IPS-15b (cell line): Measurements from ENCODE around the gene UACA.
"Not testable (repeated sequence)": the region's sequence is repeated elsewhere in the genome, so short reads cannot be mapped to it uniquely, and the experiment has no call there.

Experiments
- H3K27me3 ChIP-seq: one replicate; pipeline ENCODE4 v1.6.1; 2013; ENCODE audit warnings: low read length; ENCODE audit not compliant: control insufficient read depth, insufficient read depth
- H3K36me3 ChIP-seq: one replicate; pipeline ENCODE4 v1.6.1; 2013; ENCODE audit warnings: low read length; ENCODE audit not compliant: control insufficient read depth, insufficient read depth
- H3K4me1 ChIP-seq: one replicate; pipeline ENCODE4 v1.6.1; 2013; ENCODE audit warnings: mild to moderate bottlenecking, low read length; ENCODE audit not compliant: control insufficient read depth, insufficient read depth
- H3K4me3 ChIP-seq: one replicate; pipeline ENCODE4 v1.5.1; 2013; ENCODE audit warnings: low read depth, low read length
- H3K9ac ChIP-seq: one replicate; pipeline ENCODE4 v1.6.1; 2013; ENCODE audit warnings: low read depth, mild to moderate bottlenecking, low read length
- H3K9me3 ChIP-seq: one replicate; pipeline ENCODE4 v1.6.1; 2013; ENCODE audit warnings: mild to moderate bottlenecking, low read length; ENCODE audit not compliant: control insufficient read depth, insufficient read depth

Gene UACA

DNA sequence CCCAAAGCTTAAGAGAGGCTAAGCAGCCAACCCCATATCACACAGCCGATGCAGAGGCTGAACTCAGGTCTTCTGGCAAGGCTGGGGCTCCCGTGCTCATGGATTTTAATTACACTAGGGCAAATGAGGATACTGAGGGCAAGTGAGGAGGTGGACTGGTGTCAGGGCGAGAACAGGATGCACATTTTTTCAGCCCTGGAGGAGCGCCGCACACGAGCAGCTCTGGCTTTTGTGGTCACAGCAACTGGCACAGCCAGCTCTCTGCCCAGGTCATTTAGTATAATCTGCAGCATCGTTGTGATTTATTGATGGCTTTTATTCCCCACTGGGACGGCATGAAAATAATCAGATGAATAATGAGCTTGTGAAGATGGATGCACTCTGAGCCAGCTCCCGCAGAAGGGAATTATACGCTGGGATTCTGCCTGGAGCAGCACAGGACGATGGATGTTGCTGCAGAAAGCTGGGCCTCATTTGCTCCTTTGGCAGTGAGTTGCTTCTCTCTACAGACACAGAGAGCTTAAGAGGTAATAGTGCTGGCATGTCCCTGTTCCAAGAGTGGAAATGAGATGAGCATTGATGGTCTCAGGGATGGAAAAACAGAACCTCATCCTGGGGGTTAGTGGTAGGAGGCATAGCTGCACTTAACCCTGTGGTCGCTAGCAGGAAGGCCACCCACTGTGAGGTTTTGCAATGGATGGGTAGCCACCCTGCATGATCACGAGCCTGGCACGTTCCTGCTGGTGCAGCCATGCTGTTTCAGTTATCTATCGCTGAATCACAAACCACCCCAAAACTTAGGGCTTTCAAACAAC lies 135.4 kb downstream of the UACA start:
- H3K9me3 ChIP-seq: no peaks in the 10 kb centered on the region
- H3K27me3 ChIP-seq: no peaks in the 10 kb centered on the region
- no peaks in the 10 kb centered on the region for H3K36me3 ChIP-seq
- H3K4me3 ChIP-seq: no peak overlapping the region
- peaks cover 22% of the 10 kb centered on the region for H3K4me1 ChIP-seq
- H3K9ac ChIP-seq: no peak overlapping the region

DNA sequence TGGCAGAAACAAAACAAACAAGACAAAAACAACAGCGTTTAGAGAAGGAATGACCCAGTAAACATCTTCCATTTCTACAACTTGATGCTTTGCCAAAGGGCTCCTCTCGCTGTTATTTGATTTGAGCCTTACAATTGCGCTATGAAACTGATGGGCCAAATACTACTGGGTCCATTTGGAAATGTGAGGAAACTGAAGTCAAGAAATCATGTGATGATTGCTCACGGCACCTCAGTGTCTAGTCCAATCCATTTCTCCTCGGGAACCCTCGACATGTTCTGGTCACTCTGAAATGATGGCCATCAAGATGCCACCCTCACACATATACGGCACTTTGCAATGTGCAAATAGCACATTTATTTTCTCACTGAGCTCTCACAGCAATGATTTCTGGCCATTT lies 136.0 kb downstream of the UACA start:
- peaks cover 16% of the 10 kb centered on the region for H3K4me1 ChIP-seq
- H3K36me3 ChIP-seq: no peaks in the 10 kb centered on the region
- no peak overlapping the region for H3K9ac ChIP-seq
- no peaks in the 10 kb centered on the region for H3K27me3 ChIP-seq
- H3K4me3 ChIP-seq: no peak overlapping the region
- H3K9me3 ChIP-seq: no peaks in the 10 kb centered on the region

DNA sequence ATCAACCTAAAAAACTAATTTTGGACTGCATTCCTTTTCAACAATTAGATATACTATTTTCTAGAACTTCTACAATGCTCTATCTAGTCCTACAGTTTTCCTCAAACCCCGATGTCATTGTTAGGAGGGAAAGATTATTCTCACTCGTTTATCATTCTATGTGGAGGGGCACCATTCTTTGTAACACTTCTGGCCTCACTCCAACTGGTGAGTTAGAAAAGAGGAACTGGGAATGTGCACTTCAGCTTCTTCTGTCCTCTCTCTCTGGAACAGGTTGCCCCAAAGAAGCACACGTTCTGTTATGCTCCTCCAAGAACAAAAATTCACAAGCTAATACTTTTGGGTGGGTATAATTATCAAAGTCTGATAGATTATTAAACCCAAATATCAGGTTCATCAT lies 137.9 kb downstream of the UACA start:
- no peak overlapping the region for H3K9ac ChIP-seq
- no peaks in the 10 kb centered on the region for H3K36me3 ChIP-seq
- no peak overlapping the region for H3K4me3 ChIP-seq
- H3K27me3 ChIP-seq: no peaks in the 10 kb centered on the region
- peaks cover 3% of the 10 kb centered on the region for H3K4me1 ChIP-seq
- no peaks in the 10 kb centered on the region for H3K9me3 ChIP-seq

DNA sequence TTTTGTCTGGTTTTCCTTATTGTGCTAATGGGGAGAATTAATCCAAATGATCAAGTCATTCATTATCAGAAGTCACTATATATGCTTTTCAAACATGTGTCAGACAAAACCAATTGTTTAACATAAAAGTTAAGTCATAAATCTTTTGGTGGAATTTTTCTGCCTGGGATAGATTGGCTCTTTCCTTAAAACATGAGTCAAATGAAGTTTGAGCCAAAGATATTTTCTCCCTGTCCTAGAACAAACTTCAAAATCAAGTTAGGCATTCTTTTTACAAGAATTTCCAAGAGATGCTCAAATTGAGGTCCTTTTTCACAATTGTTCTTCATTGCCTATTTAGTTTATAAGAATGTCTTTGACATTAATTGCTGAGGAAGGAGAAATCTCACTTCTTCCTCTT lies 138.3 kb downstream of the UACA start:
- peaks cover 3% of the 10 kb centered on the region for H3K4me1 ChIP-seq

DNA sequence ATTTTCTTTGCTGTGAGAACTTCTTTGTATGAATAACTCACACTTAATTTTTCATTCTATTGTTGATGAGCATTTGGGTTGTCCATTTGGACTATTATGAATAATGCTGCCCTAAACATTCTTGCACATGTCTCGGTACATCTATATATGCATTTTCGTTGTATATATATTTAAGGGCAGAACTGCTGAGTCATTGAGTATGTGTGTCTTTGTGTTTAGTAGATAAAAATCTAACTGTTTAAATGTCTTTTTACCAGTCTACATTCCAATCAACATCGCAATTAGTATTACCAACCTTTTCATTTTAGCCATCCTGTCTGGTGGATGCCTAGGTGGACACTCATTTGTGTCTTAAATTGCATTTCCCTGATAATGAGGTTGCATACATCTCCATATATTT lies 144.4 kb downstream of the UACA start:
- Histone ChIP-seq H3K4me1 (peaks cover 9% of the 10 kb centered on the region), H3K4me3 (no peak overlapping the region), H3K36me3 (no peaks in the 10 kb centered on the region), H3K9me3 (no peaks in the 10 kb centered on the region), H3K9ac (no peak overlapping the region), H3K27me3 (no peaks in the 10 kb centered on the region)

More for the DNA sequence above, 138.3 kb downstream of the UACA start:
- Histone ChIP-seq H3K4me3 (no peak overlapping the region), H3K27me3 (no peaks in the 10 kb centered on the region), H3K9me3 (no peaks in the 10 kb centered on the region), H3K9ac (no peak overlapping the region), H3K36me3 (no peaks in the 10 kb centered on the region)

DNA sequence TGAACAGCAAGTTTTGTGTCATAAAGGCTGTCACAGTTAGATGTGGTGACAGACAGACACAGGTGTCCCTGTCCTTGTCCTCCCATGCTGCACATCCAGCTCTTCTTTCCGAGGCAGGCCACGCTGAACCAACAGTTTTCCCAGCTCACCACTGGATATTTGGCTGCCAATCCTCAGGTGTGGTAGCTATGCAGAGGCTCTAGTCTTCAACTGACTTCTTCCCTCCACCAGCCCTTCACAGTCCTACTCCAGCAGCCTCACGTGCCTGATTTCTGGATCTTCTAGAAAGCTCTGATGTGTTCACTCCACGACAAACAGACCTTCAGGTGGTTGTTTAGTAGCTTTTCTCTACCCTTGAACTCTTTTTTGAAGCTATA lies 145.5 kb downstream of the UACA start:
- Histone ChIP-seq H3K4me3 (no peak overlapping the region), H3K9ac (no peak overlapping the region), H3K27me3 (no peaks in the 10 kb centered on the region), H3K9me3 (no peaks in the 10 kb centered on the region), H3K36me3 (no peaks in the 10 kb centered on the region), H3K4me1 (peaks cover 9% of the 10 kb centered on the region)

DNA sequence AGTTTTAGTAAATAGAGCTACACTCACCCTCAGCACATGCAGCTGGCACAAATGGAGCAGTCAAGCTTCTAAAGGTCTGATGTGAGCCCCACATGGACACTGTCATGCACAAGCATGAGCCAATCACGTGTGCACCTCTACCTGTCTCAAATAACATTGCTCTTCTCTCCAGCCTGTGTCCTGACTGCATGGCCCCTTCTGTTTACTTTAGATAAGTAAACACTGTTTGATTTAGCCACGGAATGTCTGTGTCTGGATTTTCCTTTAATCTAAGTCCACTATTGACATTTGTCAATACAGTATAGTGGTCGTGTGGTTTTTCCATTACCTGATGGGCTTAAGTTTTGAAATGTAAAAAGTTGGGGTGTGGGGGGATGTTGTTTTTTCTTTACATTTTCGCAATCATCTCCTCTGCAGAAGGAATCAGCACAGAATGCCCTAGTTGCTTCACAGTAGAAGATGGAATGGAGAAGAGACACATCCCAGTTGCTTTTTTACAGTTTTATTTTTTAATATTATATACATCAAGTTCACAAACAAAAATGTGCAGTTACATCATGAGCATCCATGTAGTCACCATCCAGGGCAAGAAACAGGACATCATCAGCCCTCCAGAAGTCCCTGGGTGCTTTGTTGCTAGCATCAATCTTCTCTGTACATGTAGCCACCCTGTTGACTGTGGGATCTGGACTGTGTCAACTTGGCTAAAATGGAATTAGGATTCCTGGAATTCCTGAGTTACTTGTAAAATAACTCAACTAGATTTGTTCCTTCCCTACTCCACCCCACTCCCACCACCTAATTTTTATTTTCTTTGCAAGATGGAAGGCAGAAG lies 146.1 kb downstream of the UACA start:
- Histone ChIP-seq H3K36me3 (no peaks in the 10 kb centered on the region), H3K4me1 (peaks cover 9% of the 10 kb centered on the region), H3K9me3 (no peaks in the 10 kb centered on the region), H3K9ac (no peak overlapping the region), H3K27me3 (no peaks in the 10 kb centered on the region), H3K4me3 (no peak overlapping the region)

DNA sequence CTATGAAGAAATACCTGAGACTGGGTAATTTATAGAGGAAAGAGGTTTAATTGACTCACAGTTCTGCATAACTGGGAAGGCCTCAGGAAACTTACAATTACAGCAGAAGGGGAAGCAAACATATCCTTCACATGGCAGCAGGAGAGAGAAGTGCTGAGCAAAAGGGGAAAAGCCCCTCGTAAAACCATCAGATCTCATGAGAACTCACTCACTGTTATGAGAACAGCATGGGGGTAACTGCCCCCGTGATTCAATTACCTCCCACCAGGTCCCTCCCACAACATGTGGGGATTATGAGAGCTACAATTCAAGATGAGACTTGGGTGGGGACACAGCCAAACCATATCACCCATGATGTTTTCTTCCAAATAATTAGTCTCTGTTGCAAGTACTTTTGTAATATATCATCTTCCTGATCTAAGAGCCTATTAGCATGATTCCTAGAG lies 147.0 kb downstream of the UACA start:
- H3K4me1 ChIP-seq, H3K4me3 ChIP-seq, H3K9me3 ChIP-seq, H3K36me3 ChIP-seq, H3K9ac ChIP-seq, H3K27me3 ChIP-seq: not testable (repeated sequence)

DNA sequence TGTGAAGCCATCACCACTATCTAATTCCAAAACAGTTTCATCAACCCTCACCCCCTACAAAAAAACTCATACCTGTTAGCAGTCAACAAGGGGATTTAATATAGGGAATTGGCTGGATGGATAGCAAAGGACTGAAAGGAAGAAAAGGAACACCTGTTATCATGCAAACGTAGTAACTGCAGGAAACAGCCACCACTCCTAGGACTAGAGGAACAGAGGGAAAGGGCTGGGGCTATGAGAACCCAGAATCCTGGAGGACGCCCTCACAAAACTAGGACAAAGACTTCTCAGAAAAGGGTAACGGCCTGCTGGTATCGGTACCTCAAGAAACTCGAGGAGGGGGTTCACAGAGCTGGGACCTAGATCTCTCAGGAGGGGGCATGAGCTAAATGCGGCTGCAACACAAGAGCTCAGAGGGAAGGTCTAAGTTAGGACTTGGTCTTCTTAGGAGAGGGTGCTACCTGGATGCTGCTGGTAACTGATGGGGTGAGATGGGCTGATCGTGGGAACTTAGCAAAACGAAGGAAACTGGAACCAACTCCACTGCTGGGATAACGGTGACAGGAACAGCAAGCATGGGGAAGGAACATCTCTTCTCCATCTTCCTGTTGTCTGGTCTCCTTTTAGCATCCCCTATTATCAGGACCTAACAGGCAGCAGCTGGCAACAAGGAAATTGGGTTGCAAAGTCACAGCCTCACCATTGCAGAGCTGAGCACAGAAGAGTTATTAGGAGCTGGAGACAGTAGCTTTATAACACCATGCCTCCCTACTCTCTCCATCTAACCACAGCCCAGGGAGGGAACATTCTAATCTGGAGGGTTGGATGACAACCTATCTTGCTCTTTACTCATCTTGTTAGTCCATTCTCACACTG lies 147.7 kb downstream of the UACA start:
- H3K4me1 ChIP-seq: peaks cover 9% of the 10 kb centered on the region

DNA sequence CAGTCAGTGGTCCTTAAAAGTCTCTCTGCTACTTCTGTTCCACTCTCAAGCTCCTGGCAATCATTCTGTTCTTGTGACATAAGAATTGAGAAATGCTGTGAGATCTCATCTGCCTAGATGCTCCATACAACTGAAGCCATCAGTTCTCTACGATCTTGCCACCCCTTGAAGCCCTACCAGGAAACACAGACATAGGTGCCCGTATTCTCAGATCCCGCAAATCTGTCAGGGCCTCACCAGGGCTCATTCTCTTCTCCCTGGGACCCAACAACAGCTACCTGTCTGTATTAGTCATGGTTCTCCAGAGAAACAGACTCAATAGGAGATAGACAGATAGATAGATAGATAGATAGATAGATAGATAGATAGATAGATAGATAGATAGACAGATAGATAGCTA lies 149.1 kb downstream of the UACA start:
- Histone ChIP-seq H3K27me3 (no peaks in the 10 kb centered on the region), H3K9ac (no peak overlapping the region), H3K36me3 (no peaks in the 10 kb centered on the region), H3K9me3 (no peaks in the 10 kb centered on the region), H3K4me1 (peaks cover 9% of the 10 kb centered on the region), H3K4me3 (no peak overlapping the region)

More for the DNA sequence above, 147.7 kb downstream of the UACA start:
- Histone ChIP-seq H3K27me3 (no peaks in the 10 kb centered on the region), H3K9me3 (no peaks in the 10 kb centered on the region), H3K9ac (no peak overlapping the region), H3K36me3 (no peaks in the 10 kb centered on the region), H3K4me3 (no peak overlapping the region)

DNA sequence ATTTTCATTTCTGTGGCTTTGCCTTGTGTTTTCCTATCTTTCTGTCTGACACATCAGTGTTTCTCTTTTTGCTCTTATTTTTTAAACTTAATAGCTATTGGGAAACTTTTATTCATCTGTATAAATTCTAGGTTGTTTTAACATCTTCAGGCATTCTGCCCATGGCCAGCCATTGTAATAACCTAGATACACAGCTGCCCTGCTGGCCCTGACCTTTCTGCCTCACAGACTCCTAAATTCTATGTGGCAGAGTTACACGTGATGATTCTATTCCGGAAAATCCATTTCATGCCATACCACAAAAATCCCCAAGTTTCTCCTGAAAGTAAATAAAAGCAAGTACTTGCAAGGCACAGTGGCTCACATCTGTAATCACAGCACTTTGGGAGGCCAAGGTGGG lies 150.1 kb downstream of the UACA start:
- H3K4me3 ChIP-seq: no peak overlapping the region
- no peaks in the 10 kb centered on the region for H3K36me3 ChIP-seq
- H3K27me3 ChIP-seq: no peaks in the 10 kb centered on the region
- no peaks in the 10 kb centered on the region for H3K9me3 ChIP-seq
- no peak overlapping the region for H3K9ac ChIP-seq
- H3K4me1 ChIP-seq: peaks cover 9% of the 10 kb centered on the region
